Mesothelial cell of epicardium (in vitro differentiated cells): ENCODE measurements around the gene SMOC2. TPM values are rescaled to one million over a fixed set of nuclear protein-coding genes. Genes with fewer than 3 reads are reported as not detected.

Experiments
- DNase-seq, 2 experiments: peaks; one replicate each; pipeline ENCODE4 v3.0.0; 2021; ENCODE audit warnings: low spot score in 2 of 2; ENCODE audit not compliant: unreplicated experiment in 2 of 2
- H3K27ac Mint-ChIP-seq: 2 replicates; pipeline ENCODE4 v1.8.0; 2021; ENCODE audit warnings: mixed read lengths
- H3K27me3 Mint-ChIP-seq: 2 replicates; pipeline ENCODE4 v1.8.0; 2021; ENCODE audit warnings: low read depth, mixed read lengths
- H3K36me3 Mint-ChIP-seq: 2 replicates; pipeline ENCODE4 v1.8.0; 2021; ENCODE audit warnings: mixed read lengths
- H3K4me1 Mint-ChIP-seq: 2 replicates; pipeline ENCODE4 v1.8.0; 2021; ENCODE audit warnings: mixed read lengths
- H3K4me3 Mint-ChIP-seq: 2 replicates; pipeline ENCODE4 v1.8.0; 2021; ENCODE audit warnings: mild to moderate bottlenecking, moderate library complexity, mixed read lengths
- H3K9me3 Mint-ChIP-seq: 2 replicates; pipeline ENCODE4 v1.8.0; 2021; ENCODE audit warnings: mixed read lengths
- CTCF ChIP-seq: fragments of 200-600 bp; sonication (generic); IDR thresholded peaks from one replicate; pipeline ENCODE4 v1.5.0; 2021; ENCODE audit warnings: antibody characterized with exemption; ENCODE audit not compliant: unreplicated experiment
- total RNA-seq: library from RNA; stranded (reverse); gene quantifications from 3 replicates; pipeline ENCODE4 v1.2.1, GENCODE V29; 2021

The SMOC2 gene
- total RNA-seq, 1 donor from 2014 or later = 4.4 TPM

GRCh38 chr6:168408504-168409136 lies 32.4 kb upstream of the SMOC2 start:
- DNase-seq = no peak
- Mint-ChIP-seq H3K4me1 (no peaks in the 10 kb centered on the region), H3K27me3 (peaks cover 2% of the 10 kb centered on the region), H3K27ac (no peak overlapping the region), H3K4me3 (no peak overlapping the region), H3K9me3 (no peaks in the 10 kb centered on the region), H3K36me3 (no peaks in the 10 kb centered on the region)
- no peak for TF ChIP-seq CTCF

GRCh38 chr6:168410035-168410434 lies 30.9 kb upstream of the SMOC2 start:
- Mint-ChIP-seq H3K27ac (no peak overlapping the region), H3K9me3 (no peaks in the 10 kb centered on the region), H3K36me3 (no peaks in the 10 kb centered on the region), H3K4me1 (peaks cover 10% of the 10 kb centered on the region), H3K4me3 (no peak overlapping the region), H3K27me3 (peaks cover 2% of the 10 kb centered on the region)
- TF ChIP-seq CTCF = no peak
- no peak for DNase-seq

- Mint-ChIP-seq H3K27me3 (peaks cover 2% of the 10 kb centered on the region), H3K4me3 (no peak overlapping the region)
Observed at GRCh38 chr6:168410554-168411011, 30.4 kb upstream of the SMOC2 start.

GRCh38 chr6:168411130-168411529 lies 29.9 kb upstream of the SMOC2 start:
- TF ChIP-seq CTCF = no peak
- no peaks in the 10 kb centered on the region for H3K36me3 Mint-ChIP-seq
- peak in 1 of 2 experiments; percentile 29 for DNase-seq

More at GRCh38 chr6:168410554-168411011, 30.4 kb upstream of the SMOC2 start:
- no peak for DNase-seq
- no peaks in the 10 kb centered on the region for H3K9me3 Mint-ChIP-seq
- peaks cover 13% of the 10 kb centered on the region for H3K4me1 Mint-ChIP-seq
- no peak overlapping the region for H3K27ac Mint-ChIP-seq
- no peak for TF ChIP-seq CTCF
- H3K36me3 Mint-ChIP-seq = no peaks in the 10 kb centered on the region

GRCh38 chr6:168411793-168412192 lies 29.2 kb upstream of the SMOC2 start:
- Mint-ChIP-seq H3K4me3 (no peak overlapping the region), H3K27ac (no peak overlapping the region), H3K4me1 (peaks cover 13% of the 10 kb centered on the region), H3K27me3 (peaks cover 2% of the 10 kb centered on the region), H3K36me3 (no peaks in the 10 kb centered on the region), H3K9me3 (no peaks in the 10 kb centered on the region)
- no peak for TF ChIP-seq CTCF
- peak in 1 of 2 experiments; percentile 19 for DNase-seq

More at GRCh38 chr6:168411130-168411529, 29.9 kb upstream of the SMOC2 start:
- H3K27me3 Mint-ChIP-seq = peaks cover 2% of the 10 kb centered on the region
- H3K4me1 Mint-ChIP-seq = peaks cover 13% of the 10 kb centered on the region
- H3K4me3 Mint-ChIP-seq = no peak overlapping the region
- H3K27ac Mint-ChIP-seq = no peak overlapping the region
- no peaks in the 10 kb centered on the region for H3K9me3 Mint-ChIP-seq

GRCh38 chr6:168412456-168412855 lies 28.5 kb upstream of the SMOC2 start:
- Mint-ChIP-seq H3K4me1 (peaks cover 13% of the 10 kb centered on the region), H3K36me3 (no peaks in the 10 kb centered on the region), H3K4me3 (no peak overlapping the region), H3K27ac (no peak overlapping the region), H3K9me3 (no peaks in the 10 kb centered on the region), H3K27me3 (no peaks in the 10 kb centered on the region)
- no peak for TF ChIP-seq CTCF
- DNase-seq = peak in 1 of 2 experiments; percentile 21
